ENCODE measurements around the gene PCLAF.
A peak's percentile ranks its signal among the peaks of the same experiment; 100 is the strongest.
"Not testable (repeated sequence)": the region's sequence is repeated elsewhere in the genome, so short reads cannot be mapped to it uniquely, and the experiment has no call there.

The PCLAF gene

DNA sequence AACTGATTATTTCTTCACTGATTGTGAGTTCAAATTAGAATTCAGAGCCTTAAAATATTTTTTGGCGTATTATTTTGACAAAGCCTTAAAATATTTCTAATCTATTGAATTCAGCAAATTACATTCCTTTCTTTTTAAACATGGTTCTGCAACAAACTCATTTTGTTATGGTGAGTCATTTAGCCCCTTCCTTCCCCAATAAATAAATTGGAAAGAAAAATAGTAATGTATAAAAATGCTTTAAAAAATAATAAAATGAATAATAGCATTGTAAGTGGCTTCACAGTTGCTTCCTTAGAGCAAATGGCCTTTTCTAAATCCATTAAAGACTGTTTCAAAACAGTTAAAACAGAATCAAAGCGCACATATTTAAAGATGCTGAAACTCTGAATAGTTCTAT is 37.4 kb downstream of the PCLAF start:
- no peaks in the 10 kb centered on the region for H3K9me3 ChIP-seq (ENCODE audit: insufficient read depth, low read depth, low read length)
- no peak overlapping the region for H3K27ac ChIP-seq (ENCODE audit: low read depth, low read length)
- WGBS: 100% methylated on average over 1 of the region's 2 CpGs

DNA sequence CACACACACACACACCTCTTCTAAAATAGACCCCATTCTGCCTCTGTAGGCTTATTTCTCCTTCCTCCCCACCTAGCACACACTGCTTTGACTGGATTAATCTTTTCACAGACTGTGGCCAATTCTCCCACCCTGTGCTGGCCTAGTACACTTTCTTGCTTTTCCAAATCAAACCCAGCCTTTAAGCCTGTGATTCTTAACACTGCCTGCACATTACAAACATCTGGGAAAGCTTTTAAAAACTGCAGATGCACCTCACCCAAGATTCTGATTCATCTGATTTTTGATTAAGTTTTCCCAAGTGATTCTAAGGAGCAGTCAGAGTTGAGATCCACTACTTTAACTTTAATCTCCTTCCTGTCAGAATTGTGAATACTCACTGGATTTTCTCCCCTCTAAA is 38.0 kb downstream of the PCLAF start:
- no peaks in the 10 kb centered on the region for H3K9me3 ChIP-seq (ENCODE audit: insufficient read depth, low read depth, low read length)
- no peak overlapping the region for H3K27ac ChIP-seq (ENCODE audit: low read depth, low read length)
- no peak overlapping the region for H3K9ac ChIP-seq (ENCODE audit: low read depth, low read length)
- no peaks in the 10 kb centered on the region for H3K4me1 ChIP-seq (ENCODE audit: insufficient read depth, low read length)
- no peaks in the 10 kb centered on the region for H3K27me3 ChIP-seq (ENCODE audit: insufficient read depth, low read length)
- H3K36me3 ChIP-seq (ENCODE audit: insufficient read depth, low read length): peaks cover 14% of the 10 kb centered on the region
- no peak overlapping the region for H3K4me3 ChIP-seq (ENCODE audit: low read length)

More for the DNA sequence above, 37.4 kb downstream of the PCLAF start:
- no peaks in the 10 kb centered on the region for H3K27me3 ChIP-seq (ENCODE audit: insufficient read depth, low read length)
- no peak overlapping the region for H3K9ac ChIP-seq (ENCODE audit: low read depth, low read length)
- no peaks in the 10 kb centered on the region for H3K4me1 ChIP-seq (ENCODE audit: insufficient read depth, low read length)
- H3K4me3 ChIP-seq (ENCODE audit: low read length): no peak overlapping the region
- peaks cover 18% of the 10 kb centered on the region for H3K36me3 ChIP-seq (ENCODE audit: insufficient read depth, low read length)

DNA sequence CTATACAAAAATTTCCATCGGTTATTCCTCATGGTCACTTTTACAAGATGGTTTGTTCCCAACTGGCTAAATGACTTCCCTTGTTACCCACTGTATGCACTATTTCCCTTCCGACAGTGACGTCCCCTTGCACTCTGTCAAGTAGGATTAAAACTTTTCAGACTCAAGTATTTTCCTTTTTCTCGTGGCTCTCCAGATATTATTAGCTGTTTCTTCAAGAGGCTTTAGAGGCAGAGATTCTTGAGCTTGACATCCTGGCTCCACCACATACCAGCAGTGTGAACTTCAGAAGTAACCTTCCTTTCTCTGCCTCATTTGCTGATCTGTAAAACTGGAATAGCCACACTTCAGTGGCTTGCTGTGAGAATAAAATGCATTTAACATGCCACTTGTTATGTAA is 39.3 kb downstream of the PCLAF start:
- no peak overlapping the region for H3K9ac ChIP-seq (ENCODE audit: low read depth, low read length)
- H3K36me3 ChIP-seq (ENCODE audit: insufficient read depth, low read length): peaks cover 5% of the 10 kb centered on the region; the same call in 1 of the 2 replicates
- H3K4me3 ChIP-seq (ENCODE audit: low read length): no peak overlapping the region
- no peak overlapping the region for H3K27ac ChIP-seq (ENCODE audit: low read depth, low read length)
- H3K27me3 ChIP-seq (ENCODE audit: insufficient read depth, low read length): no peaks in the 10 kb centered on the region
- no peaks in the 10 kb centered on the region for H3K4me1 ChIP-seq (ENCODE audit: insufficient read depth, low read length)
- no peaks in the 10 kb centered on the region for H3K9me3 ChIP-seq (ENCODE audit: insufficient read depth, low read depth, low read length)
- 92% methylated on average over 4 of the region's 4 CpGs for WGBS

DNA sequence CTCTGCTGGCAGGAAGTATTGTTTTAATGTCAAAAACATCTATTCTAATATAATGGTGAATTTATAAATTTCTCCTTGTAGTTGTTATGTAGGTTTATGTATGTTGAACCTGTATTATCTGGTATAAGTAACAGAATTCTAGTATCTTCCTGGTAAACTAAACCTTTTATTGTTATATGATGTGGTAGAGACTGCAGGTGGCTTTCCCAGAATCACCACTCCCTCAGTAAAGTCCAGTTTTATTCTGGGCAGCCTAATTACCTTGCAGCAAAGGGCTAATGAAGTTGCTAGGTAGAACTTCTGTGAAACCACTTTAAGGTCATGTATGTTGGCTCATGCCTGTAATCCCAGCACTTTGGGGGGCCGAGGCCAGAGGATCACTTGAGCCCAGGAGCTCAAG is 40.9 kb downstream of the PCLAF start:
- peaks cover 4% of the 10 kb centered on the region; the same call in 1 of the 2 replicates for H3K36me3 ChIP-seq (ENCODE audit: insufficient read depth, low read length)
- H3K9ac ChIP-seq (ENCODE audit: low read depth, low read length): no peak overlapping the region
- H3K27me3 ChIP-seq (ENCODE audit: insufficient read depth, low read length): no peaks in the 10 kb centered on the region
- no peaks in the 10 kb centered on the region for H3K9me3 ChIP-seq (ENCODE audit: insufficient read depth, low read depth, low read length)
- H3K27ac ChIP-seq (ENCODE audit: low read depth, low read length): no peak overlapping the region
- H3K4me3 ChIP-seq (ENCODE audit: low read length): no peak overlapping the region
- no peaks in the 10 kb centered on the region for H3K4me1 ChIP-seq (ENCODE audit: insufficient read depth, low read length)
- WGBS: 96% methylated on average over 1 of the region's 1 CpG

DNA sequence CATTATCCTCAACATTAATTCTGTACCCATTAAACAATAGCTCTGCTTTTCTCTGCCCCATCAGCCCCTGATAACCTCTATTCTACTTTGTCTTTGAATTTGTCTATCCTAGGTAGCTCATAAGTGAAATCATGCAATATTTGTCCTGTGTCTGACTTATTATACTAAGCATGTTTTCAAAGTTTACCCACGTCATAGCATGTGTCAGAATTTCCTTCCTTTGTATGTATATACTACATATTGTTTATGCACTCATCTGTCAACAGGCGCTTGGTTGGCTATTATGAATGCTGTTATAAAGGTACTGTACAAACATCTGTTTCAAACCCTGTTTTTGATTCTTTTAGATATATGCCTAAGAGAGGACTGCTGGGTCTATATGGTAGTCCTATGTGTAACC is 43.5 kb downstream of the PCLAF start:
- no peaks in the 10 kb centered on the region for H3K27me3 ChIP-seq (ENCODE audit: insufficient read depth, low read length)
- peaks cover 4% of the 10 kb centered on the region; the same call in 1 of the 2 replicates for H3K36me3 ChIP-seq (ENCODE audit: insufficient read depth, low read length)
- H3K4me3 ChIP-seq (ENCODE audit: low read length): no peak overlapping the region
- WGBS: 100% methylated on average over 1 of the region's 2 CpGs
- H3K9ac ChIP-seq (ENCODE audit: low read depth, low read length): no peak overlapping the region
- no peaks in the 10 kb centered on the region for H3K4me1 ChIP-seq (ENCODE audit: insufficient read depth, low read length)
- H3K9me3 ChIP-seq (ENCODE audit: insufficient read depth, low read depth, low read length): no peaks in the 10 kb centered on the region
- H3K27ac ChIP-seq (ENCODE audit: low read depth, low read length): no peak overlapping the region

DNA sequence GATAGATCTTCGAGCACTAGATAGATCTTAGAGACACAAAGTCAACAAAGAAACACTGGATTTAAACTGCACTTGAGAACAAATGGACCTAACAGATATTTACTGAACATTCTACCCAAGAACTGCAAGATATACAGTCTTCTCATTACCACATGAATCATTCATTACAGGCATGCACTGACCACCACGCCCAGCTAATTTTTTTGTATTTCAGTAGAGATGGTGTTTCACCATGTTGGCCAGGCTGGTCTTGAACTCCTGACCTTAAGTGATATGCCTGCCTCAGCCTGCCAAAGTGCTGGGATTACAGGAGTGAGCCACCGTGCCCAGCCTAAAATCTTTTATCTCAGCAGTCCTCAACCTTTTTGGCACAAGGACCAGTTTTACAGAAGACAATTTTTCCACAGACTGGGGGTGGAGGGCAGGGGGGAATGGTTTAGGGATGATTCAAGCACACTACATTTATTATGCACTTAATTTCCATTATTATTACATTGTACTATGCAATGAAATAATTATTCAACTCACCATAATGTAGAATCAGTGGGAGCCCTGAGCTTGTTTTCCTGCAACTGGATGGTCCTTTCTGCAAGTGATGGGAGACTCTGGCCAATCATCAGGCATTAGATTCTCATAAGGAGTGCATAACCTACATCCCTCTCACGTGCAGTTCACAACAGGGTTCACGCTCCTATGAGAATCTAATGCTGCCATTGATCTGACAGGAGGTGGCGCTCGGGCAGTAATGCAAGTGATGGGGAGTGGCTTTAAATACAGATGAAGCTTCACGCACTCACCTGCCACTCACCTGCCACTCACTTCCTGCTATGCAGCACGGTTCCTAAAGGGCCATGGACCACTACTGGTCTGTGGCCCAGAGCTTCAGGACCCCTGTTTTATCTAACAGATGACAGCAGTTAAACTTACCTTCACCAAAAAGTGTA is 47.0 kb downstream of the PCLAF start:
- no peak overlapping the region for H3K9ac ChIP-seq (ENCODE audit: low read depth, low read length)
- H3K27ac ChIP-seq (ENCODE audit: low read depth, low read length): no peak overlapping the region
- no peaks in the 10 kb centered on the region for H3K9me3 ChIP-seq (ENCODE audit: insufficient read depth, low read depth, low read length)
- no peak overlapping the region for H3K4me3 ChIP-seq (ENCODE audit: low read length)
- 87% methylated on average over 9 of the region's 9 CpGs for WGBS
- H3K4me1 ChIP-seq (ENCODE audit: insufficient read depth, low read length): no peaks in the 10 kb centered on the region
- H3K36me3 ChIP-seq (ENCODE audit: insufficient read depth, low read length): no peaks in the 10 kb centered on the region
- H3K27me3 ChIP-seq (ENCODE audit: insufficient read depth, low read length): no peaks in the 10 kb centered on the region

DNA sequence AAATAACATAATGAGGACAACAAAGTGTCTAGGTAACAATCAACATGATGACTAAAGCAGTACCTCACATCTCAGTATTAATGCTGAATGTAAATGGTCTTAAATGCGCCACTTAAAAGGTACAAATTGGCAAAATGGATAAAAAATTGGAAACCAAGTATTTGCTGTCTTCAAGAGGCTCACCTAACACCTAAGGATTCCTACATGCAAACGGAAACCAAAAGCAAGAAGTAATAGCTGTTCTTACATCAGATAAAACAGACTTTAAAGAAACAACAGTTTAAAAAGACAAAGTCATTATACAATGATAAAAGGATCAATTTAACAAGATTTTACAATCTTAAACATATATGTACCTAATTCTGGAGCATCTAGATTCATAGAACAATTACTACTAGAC is 47.7 kb downstream of the PCLAF start:
- H3K4me3 ChIP-seq (ENCODE audit: low read length): no peak overlapping the region
- H3K9ac ChIP-seq (ENCODE audit: low read depth, low read length): no peak overlapping the region
- H3K27ac ChIP-seq (ENCODE audit: low read depth, low read length): no peak overlapping the region
- H3K9me3 ChIP-seq (ENCODE audit: insufficient read depth, low read depth, low read length): no peaks in the 10 kb centered on the region
- H3K4me1 ChIP-seq (ENCODE audit: insufficient read depth, low read length): no peaks in the 10 kb centered on the region
- no peaks in the 10 kb centered on the region for H3K27me3 ChIP-seq (ENCODE audit: insufficient read depth, low read length)
- H3K36me3 ChIP-seq (ENCODE audit: insufficient read depth, low read length): no peaks in the 10 kb centered on the region
- WGBS: 90% methylated on average over 2 of the region's 2 CpGs

DNA sequence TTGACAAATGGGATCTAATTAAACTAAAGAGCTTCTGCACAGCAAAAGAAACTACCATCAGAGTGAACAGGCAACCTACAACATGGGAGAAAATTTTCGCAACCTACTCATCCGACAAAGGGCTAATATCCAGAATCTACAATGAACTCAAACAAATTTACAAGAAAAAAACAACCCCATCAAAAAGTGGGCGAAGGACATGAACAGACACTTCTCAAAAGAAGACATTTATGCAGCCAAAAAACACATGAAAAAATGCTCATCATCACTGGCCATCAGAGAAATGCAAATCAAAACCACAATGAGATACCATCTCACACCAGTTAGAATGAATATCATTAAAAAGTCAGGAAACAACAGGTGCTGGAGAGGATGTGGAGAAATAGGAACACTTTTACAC is 49.6 kb downstream of the PCLAF start:
- 79% methylated on average over 2 of the region's 3 CpGs for WGBS
- H3K36me3 ChIP-seq (ENCODE audit: insufficient read depth, low read length); H3K9ac ChIP-seq (ENCODE audit: low read depth, low read length); H3K4me1 ChIP-seq (ENCODE audit: insufficient read depth, low read length); H3K27ac ChIP-seq (ENCODE audit: low read depth, low read length); H3K9me3 ChIP-seq (ENCODE audit: insufficient read depth, low read depth, low read length); H3K4me3 ChIP-seq (ENCODE audit: low read length); H3K27me3 ChIP-seq (ENCODE audit: insufficient read depth, low read length): not testable (repeated sequence)

DNA sequence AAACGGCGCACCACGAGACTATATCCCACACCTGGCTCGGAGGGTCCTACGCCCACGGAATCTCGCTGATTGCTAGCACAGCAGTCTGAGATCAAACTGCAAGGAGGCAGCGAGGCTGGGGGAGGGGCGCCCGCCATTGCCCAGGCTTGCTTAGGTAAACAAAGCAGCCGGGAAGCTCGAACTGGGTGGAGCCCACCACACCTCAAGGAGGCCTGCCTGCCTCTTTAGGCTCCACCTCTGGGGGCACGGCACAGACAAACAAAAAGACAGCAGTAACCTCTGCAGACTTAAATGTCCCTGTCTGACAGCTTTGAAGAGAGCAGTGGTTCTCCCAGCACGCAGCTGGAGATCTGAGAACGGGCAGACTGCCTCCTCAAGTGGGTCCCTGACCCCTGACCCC is 54.3 kb downstream of the PCLAF start:
- not testable (repeated sequence) for H3K9me3 ChIP-seq (ENCODE audit: insufficient read depth, low read depth, low read length); H3K27ac ChIP-seq (ENCODE audit: low read depth, low read length); H3K27me3 ChIP-seq (ENCODE audit: insufficient read depth, low read length); H3K9ac ChIP-seq (ENCODE audit: low read depth, low read length); H3K36me3 ChIP-seq (ENCODE audit: insufficient read depth, low read length); H3K4me3 ChIP-seq (ENCODE audit: low read length); H3K4me1 ChIP-seq (ENCODE audit: insufficient read depth, low read length)
- WGBS: 0% methylated on average over 5 of the region's 15 CpGs

DNA sequence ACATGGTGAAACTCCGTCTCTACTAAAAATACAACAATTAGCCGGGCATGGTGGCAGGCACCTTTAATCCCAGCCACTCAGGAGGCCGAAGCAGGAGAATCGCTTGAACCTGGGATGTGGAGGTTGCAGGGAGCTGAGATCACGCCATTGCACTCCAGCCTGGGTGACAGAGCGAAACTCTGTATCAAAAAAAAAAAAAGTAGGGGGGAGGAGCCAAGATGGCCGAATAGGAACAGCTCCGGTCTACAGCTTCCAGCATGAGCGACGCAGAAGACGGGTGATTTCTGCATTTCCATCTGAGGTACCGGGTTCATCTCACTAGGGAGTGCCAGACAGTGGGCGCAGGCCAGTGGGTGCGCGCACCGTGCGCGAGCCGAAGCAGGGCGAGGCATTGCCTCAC is 54.8 kb downstream of the PCLAF start:
- not testable (repeated sequence) for H3K27me3 ChIP-seq (ENCODE audit: insufficient read depth, low read length); H3K36me3 ChIP-seq (ENCODE audit: insufficient read depth, low read length); H3K9me3 ChIP-seq (ENCODE audit: insufficient read depth, low read depth, low read length); H3K27ac ChIP-seq (ENCODE audit: low read depth, low read length); H3K4me1 ChIP-seq (ENCODE audit: insufficient read depth, low read length)
- WGBS: 64% methylated on average over 7 of the region's 20 CpGs
- Histone ChIP-seq H3K4me3 (ENCODE audit: low read length) (peak overlapping the region; percentile 44), H3K9ac (ENCODE audit: low read depth, low read length) (0 out of 2 replicates have a peak overlapping the region, but pooled peaks have one; percentile 47)

DNA sequence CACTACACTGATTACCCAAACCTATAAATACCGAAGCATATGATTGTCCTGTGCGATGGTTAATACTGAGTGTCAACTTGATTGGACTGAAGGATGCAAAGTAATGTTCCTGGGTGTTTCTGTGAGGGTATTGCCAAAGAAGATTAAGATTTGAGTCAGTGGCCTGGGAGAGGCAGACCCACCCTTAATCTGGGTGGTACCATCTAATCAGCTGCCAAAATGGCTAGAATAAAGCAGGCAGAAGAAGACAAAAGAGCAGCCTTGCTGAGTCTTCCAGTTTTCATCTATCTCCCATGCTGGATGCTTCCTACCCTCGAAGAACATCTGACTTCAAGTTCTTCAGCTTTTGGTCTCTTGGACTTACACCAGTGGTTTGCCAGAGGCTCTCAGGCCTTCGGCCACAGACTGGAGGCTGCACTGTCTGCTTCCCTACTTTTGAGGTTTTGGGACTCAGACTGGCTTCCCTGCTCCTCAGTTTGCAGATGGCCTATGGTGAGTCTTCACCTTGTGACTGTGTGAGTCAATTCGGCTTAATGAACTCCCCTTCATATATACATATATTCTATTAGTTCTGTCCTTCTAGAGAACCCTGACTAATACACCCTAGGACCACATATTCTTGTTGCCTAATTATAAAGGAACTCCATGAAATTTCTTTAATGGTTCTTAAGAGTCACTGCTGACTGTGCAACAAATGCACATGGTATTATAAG is 56.9 kb downstream of the PCLAF start:
- Histone ChIP-seq H3K9me3 (ENCODE audit: insufficient read depth, low read depth, low read length) (no peaks in the 10 kb centered on the region), H3K9ac (ENCODE audit: low read depth, low read length) (no peak overlapping the region), H3K4me1 (ENCODE audit: insufficient read depth, low read length) (no peaks in the 10 kb centered on the region), H3K27me3 (ENCODE audit: insufficient read depth, low read length) (no peaks in the 10 kb centered on the region), H3K27ac (ENCODE audit: low read depth, low read length) (no peak overlapping the region), H3K36me3 (ENCODE audit: insufficient read depth, low read length) (no peaks in the 10 kb centered on the region), H3K4me3 (ENCODE audit: low read length) (no peak overlapping the region)
- WGBS: 94% methylated on average over 5 of the region's 5 CpGs
